ENCODE data around the gene MAPK11. TPM values are rescaled to one million over a fixed set of nuclear protein-coding genes. Genes with fewer than 3 reads are reported as not detected.

The MAPK11 gene
- total RNA-seq, 1 experiment from 2014 or later, result 7.6 TPM

- H3K9me2 ChIP-seq (replicated peaks; ENCODE audit: low read length), result no peaks in the 10 kb centered on the region
- no peak overlapping the region for H2AFZ ChIP-seq (ENCODE audit: low read length)
- no peak for DNase-seq
- peaks cover 7% of the 10 kb centered on the region; the same call in 1 of the 2 replicates for H3K4me1 ChIP-seq (ENCODE audit: insufficient read depth, low read length)
- no peaks in the 10 kb centered on the region for H3K36me3 ChIP-seq (ENCODE audit: low read depth, low read length)
- TF ChIP-seq EZH2 (IDR thresholded peaks at IDR 0.05; ENCODE audit: low read length, unreplicated experiment), result no peak
- TF ChIP-seq EZH2phosphoT487 (IDR thresholded peaks at IDR 0.05; ENCODE audit: borderline replicate concordance, low read length), result no peak
- TF ChIP-seq CTCF (conservative IDR thresholded peaks at IDR 0.05; ENCODE audit: low read depth, low read length), result no peak
- no peak overlapping the region for H3K27ac ChIP-seq (ENCODE audit: low read length)
- no peak overlapping the region for H3K9ac ChIP-seq (ENCODE audit: low read length)
- no peak for ATAC-seq
- H4K20me1 ChIP-seq (ENCODE audit: low read length), result no peaks in the 10 kb centered on the region
- ChIA-PET CTCF (interaction anchor here (0.6 to 0.8 kb wide), 2 partner anchors 18 to 89 kb away, joined by 4 to 16 read pairs; no protein-coding TSS in a partner anchor), POLR2A (ENCODE audit: unreplicated experiment) (interaction anchor here (0.5 kb wide), 1 partner anchor 225 kb away, joined by 3 read pairs; no protein-coding TSS in a partner anchor)
- H3K27me3 ChIP-seq (ENCODE audit: low read length), result no peaks in the 10 kb centered on the region
- no peak overlapping the region for H3K4me2 ChIP-seq (ENCODE audit: low read length)
- H3K79me2 ChIP-seq (ENCODE audit: low read length), result peaks cover 5% of the 10 kb centered on the region; the same call in 1 of the 2 replicates
- H3K4me3 ChIP-seq (ENCODE audit: low read length), result no peak overlapping the region
- no peaks in the 10 kb centered on the region for H3K9me3 ChIP-seq (ENCODE audit: low read length)
- BruUV-seq (replicated peaks), result no TSS peak
- H3F3A ChIP-seq (ENCODE audit: low read length, unreplicated experiment), result no peaks in the 10 kb centered on the region
- intact Hi-C loops (cut with micrococcal nuclease), result loop anchor here (5.0 kb wide), 1 partner anchor 89 kb away; the partner anchor contains the start of gene PPP6R2
Observed at GRCh38 chr22:50253046-50253915, 16.9 kb downstream of the MAPK11 start.

- intact Hi-C loops (cut with micrococcal nuclease), result loop anchor here (1.0 to 5.0 kb wide), 2 partner anchors 90 to 114 kb away; partner anchors contain the start of gene PPP6R2
Observed at GRCh38 chr22:50252082-50253045, 17.8 kb downstream of the MAPK11 start.

More at GRCh38 chr22:50252082-50253045, 17.8 kb downstream of the MAPK11 start:
- Histone ChIP-seq H3K9me2 (replicated peaks; ENCODE audit: low read length) (no peaks in the 10 kb centered on the region), H3K27me3 (ENCODE audit: low read length) (no peaks in the 10 kb centered on the region), H3K4me3 (ENCODE audit: low read length) (no peak overlapping the region), H3F3A (ENCODE audit: low read length, unreplicated experiment) (no peaks in the 10 kb centered on the region), H2AFZ (ENCODE audit: low read length) (no peak overlapping the region), H3K9me3 (ENCODE audit: low read length) (no peaks in the 10 kb centered on the region), H3K27ac (ENCODE audit: low read length) (no peak overlapping the region), H4K20me1 (ENCODE audit: low read length) (no peaks in the 10 kb centered on the region), H3K36me3 (ENCODE audit: low read depth, low read length) (no peaks in the 10 kb centered on the region), H3K4me1 (ENCODE audit: insufficient read depth, low read length) (peaks cover 7% of the 10 kb centered on the region; the same call in 1 of the 2 replicates), H3K9ac (ENCODE audit: low read length) (no peak overlapping the region), H3K4me2 (ENCODE audit: low read length) (no peak overlapping the region), H3K79me2 (ENCODE audit: low read length) (peaks cover 5% of the 10 kb centered on the region; the same call in 1 of the 2 replicates)
- DNase-seq, result peak; percentile 62
- ChIA-PET POLR2A (ENCODE audit: unreplicated experiment) (interaction anchor here (0.5 kb wide), 1 partner anchor 226 kb away, joined by 3 read pairs; no protein-coding TSS in a partner anchor), CTCF (interaction anchor here (0.6 to 0.8 kb wide), 2 partner anchors 19 to 90 kb away, joined by 4 to 16 read pairs; no protein-coding TSS in a partner anchor)
- TF ChIP-seq CTCF (conservative IDR thresholded peaks at IDR 0.05; ENCODE audit: low read depth, low read length), result peak; percentile 68
- no peak for TF ChIP-seq EZH2phosphoT487 (IDR thresholded peaks at IDR 0.05; ENCODE audit: borderline replicate concordance, low read length)
- no peak for TF ChIP-seq EZH2 (IDR thresholded peaks at IDR 0.05; ENCODE audit: low read length, unreplicated experiment)
- BruUV-seq (replicated peaks), result no TSS peak
- ATAC-seq, result peak; percentile 73
